Fibroblast of lung (primary cell): Measurements from ENCODE around the gene FSD1L.

Experiments
- EZH2 ChIP-seq: IDR thresholded peaks from 2 replicates; pipeline ENCODE4 v1.5.1; 2012; ENCODE audit warnings: low read length, control low read depth, mild to moderate bottlenecking; ENCODE audit errors: missing control alignments
- TF ChIP-seq, protein P1 (sequence below), 2 donors: IDR thresholded peaks in 1 of 2; conservative IDR thresholded peaks in 1 of 2; 1 replicate in 1 of 2; 2 replicates in 1 of 2; pipeline ENCODE4 v1.5.1; 2011 to 2012; ENCODE audit warnings: low read length in 2 of 2, control low read depth in 1 of 2, inconsistent platforms in 1 of 2, low read depth in 1 of 2, mild to moderate bottlenecking in 1 of 2

DNA sequence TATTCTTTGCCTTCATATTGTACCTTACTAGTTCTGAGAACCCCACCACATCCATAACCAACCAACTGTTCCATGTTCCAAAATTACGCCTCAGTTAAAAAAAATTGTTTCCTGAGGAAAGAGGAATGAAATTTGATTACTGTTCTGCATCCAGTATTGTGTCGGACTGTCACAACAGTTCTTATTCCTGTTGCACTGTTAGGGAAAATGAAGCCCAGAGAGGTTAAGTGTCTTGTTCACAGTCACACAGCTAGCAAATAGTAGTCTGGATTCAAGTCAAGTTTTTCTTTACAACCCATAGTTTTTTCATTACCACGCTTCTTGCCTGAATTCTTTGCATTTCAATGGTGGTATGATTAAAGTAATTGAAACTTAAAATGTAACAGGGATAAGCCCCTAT is 4.4 kb downstream of the FSD1L start:
- TF ChIP-seq, protein P1, sequence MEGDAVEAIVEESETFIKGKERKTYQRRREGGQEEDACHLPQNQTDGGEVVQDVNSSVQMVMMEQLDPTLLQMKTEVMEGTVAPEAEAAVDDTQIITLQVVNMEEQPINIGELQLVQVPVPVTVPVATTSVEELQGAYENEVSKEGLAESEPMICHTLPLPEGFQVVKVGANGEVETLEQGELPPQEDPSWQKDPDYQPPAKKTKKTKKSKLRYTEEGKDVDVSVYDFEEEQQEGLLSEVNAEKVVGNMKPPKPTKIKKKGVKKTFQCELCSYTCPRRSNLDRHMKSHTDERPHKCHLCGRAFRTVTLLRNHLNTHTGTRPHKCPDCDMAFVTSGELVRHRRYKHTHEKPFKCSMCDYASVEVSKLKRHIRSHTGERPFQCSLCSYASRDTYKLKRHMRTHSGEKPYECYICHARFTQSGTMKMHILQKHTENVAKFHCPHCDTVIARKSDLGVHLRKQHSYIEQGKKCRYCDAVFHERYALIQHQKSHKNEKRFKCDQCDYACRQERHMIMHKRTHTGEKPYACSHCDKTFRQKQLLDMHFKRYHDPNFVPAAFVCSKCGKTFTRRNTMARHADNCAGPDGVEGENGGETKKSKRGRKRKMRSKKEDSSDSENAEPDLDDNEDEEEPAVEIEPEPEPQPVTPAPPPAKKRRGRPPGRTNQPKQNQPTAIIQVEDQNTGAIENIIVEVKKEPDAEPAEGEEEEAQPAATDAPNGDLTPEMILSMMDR (conservative IDR thresholded peaks at IDR 0.05 in 1 of 2, IDR thresholded peaks at IDR 0.05 in 1 of 2; ENCODE audit: low read depth in 1 of 2, low read length in 2 of 2): no peak
- TF ChIP-seq EZH2: no peak
